ENCODE results near the gene AKNA. TPM values are rescaled to one million over a fixed set of nuclear protein-coding genes. Genes with fewer than 3 reads are reported as not detected.

The AKNA gene
- total and polyA plus RNA-seq, 4 donors, result 29.5 to 79.5 (median 48.6) TPM

DNA sequence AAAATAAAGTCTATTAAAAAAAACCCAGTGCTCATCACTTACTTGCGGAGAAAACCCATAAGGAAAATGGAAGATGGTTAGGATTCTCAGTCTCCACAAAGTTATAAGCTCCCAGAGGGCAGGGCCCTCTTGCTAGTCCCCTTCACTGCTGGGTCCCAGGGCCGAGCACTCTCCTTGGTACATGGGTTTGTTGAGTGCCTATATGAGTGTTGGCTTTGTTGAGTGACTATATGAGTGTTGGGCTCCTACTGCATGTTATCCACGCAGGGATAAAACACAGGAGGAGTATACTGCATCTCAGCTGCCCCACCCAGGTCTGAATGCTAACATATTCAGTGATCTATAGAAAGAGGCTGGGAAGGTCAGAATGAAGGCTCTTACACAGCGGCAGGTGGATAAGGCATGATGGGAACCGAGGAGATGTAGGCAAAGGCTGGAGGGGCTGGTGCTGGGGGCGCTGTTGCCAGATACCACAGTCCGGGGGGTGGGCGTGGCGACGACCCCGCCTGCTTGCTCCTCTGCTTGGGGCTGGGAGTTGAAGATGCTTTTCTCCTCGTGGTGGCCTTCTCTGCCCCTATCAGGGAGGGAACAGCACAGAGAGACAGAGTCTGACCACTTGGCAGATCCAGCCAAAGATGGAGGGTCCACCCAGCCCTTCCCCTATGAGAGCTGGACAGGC lies 46.5 kb downstream of the AKNA start:
- Histone ChIP-seq H3K9me3 (ENCODE audit: control insufficient read depth in 4 of 4, insufficient read depth in 3 of 4, low read length in 3 of 4) (no peaks in the 10 kb centered on the region), H3K9ac (ENCODE audit: insufficient read depth in 1 of 2, low read length in 2 of 2) (no peak overlapping the region), H3K4me1 (ENCODE audit: control insufficient read depth in 5 of 5, insufficient read depth in 5 of 5, low read length in 5 of 5) (no peaks in the 10 kb centered on the region), H3K27ac (ENCODE audit: low read depth in 1 of 2, low read length in 1 of 2) (peak overlapping the region in 1 of 2 donors; percentile 10), H3K4me3 (no peak overlapping the region), H3K27me3 (ENCODE audit: control insufficient read depth in 3 of 3, insufficient read depth in 3 of 3, low read length in 2 of 3) (no peaks in the 10 kb centered on the region), H3K36me3 (ENCODE audit: control insufficient read depth in 4 of 4, insufficient read depth in 4 of 4, low read length in 4 of 4) (peaks cover 0 to 78% (median 51%) of the 10 kb centered on the region in 4 donors)
- WGBS, 2 donors, result 90 to 96% methylated on average over 12 of the region's 12 CpGs
- DNase-seq (no peak), ATAC-seq (ENCODE audit: insufficient read depth, low FRiP score) (no peak)
- TF ChIP-seq, protein P1, sequence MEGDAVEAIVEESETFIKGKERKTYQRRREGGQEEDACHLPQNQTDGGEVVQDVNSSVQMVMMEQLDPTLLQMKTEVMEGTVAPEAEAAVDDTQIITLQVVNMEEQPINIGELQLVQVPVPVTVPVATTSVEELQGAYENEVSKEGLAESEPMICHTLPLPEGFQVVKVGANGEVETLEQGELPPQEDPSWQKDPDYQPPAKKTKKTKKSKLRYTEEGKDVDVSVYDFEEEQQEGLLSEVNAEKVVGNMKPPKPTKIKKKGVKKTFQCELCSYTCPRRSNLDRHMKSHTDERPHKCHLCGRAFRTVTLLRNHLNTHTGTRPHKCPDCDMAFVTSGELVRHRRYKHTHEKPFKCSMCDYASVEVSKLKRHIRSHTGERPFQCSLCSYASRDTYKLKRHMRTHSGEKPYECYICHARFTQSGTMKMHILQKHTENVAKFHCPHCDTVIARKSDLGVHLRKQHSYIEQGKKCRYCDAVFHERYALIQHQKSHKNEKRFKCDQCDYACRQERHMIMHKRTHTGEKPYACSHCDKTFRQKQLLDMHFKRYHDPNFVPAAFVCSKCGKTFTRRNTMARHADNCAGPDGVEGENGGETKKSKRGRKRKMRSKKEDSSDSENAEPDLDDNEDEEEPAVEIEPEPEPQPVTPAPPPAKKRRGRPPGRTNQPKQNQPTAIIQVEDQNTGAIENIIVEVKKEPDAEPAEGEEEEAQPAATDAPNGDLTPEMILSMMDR (IDR thresholded peaks at IDR 0.05; ENCODE audit: control extremely low read depth, extremely low read depth), result no peak

- H3K36me3 ChIP-seq (ENCODE audit: control insufficient read depth in 4 of 4, insufficient read depth in 4 of 4, low read length in 4 of 4), result peaks cover 0 to 77% (median 46%) of the 10 kb centered on the region in 4 donors
- no peak overlapping the region for H3K4me3 ChIP-seq
- TF ChIP-seq, protein P1 (IDR thresholded peaks at IDR 0.05; ENCODE audit: control extremely low read depth, extremely low read depth), result peak; percentile 34
- DNase-seq (peak in 2 of 3 donors; percentile 23 to 30), ATAC-seq (ENCODE audit: insufficient read depth, low FRiP score) (no peak)
- H3K4me1 ChIP-seq (ENCODE audit: control insufficient read depth in 5 of 5, insufficient read depth in 5 of 5, low read length in 5 of 5), result no peaks in the 10 kb centered on the region
- 85 to 86% methylated on average over 16 of the region's 16 CpGs for WGBS, 2 donors
- H3K9me3 ChIP-seq (ENCODE audit: control insufficient read depth in 4 of 4, insufficient read depth in 3 of 4, low read length in 3 of 4), result no peaks in the 10 kb centered on the region
- H3K27ac ChIP-seq (ENCODE audit: low read depth in 1 of 2, low read length in 1 of 2), result no peak overlapping the region
- H3K27me3 ChIP-seq (ENCODE audit: control insufficient read depth in 3 of 3, insufficient read depth in 3 of 3, low read length in 2 of 3), result no peaks in the 10 kb centered on the region
- H3K9ac ChIP-seq (ENCODE audit: insufficient read depth in 1 of 2, low read length in 2 of 2), result no peak overlapping the region
These were observed 48.5 kb downstream of the AKNA start for GRCh38 chr9:114339130-114339908.

DNA sequence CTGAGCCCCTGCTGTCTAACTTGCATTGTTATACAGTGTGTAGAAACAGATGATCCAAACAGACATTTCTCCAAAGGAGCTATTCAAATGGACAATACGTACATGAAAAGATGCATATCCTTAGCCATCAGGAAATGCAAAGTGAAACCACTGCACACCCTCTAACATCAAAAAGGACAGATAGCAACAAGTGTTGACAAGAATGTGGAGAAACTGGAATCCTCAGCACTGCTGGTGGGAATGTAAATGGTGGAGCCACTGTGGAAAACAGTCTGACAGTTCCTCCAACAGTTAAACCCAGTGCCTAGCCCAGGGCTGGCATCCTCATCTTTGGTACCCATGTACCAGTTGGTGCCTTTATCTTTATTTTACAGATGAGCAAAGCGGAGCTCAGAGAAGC lies 49.6 kb downstream of the AKNA start:
- H3K4me1 ChIP-seq (ENCODE audit: control insufficient read depth in 5 of 5, insufficient read depth in 5 of 5, low read length in 5 of 5), result no peaks in the 10 kb centered on the region
- H3K36me3 ChIP-seq (ENCODE audit: control insufficient read depth in 4 of 4, insufficient read depth in 4 of 4, low read length in 4 of 4), result peaks cover 0 to 67% (median 41%) of the 10 kb centered on the region in 4 donors
- H3K27me3 ChIP-seq (ENCODE audit: control insufficient read depth in 3 of 3, insufficient read depth in 3 of 3, low read length in 2 of 3), result no peaks in the 10 kb centered on the region
- DNase-seq (no peak), ATAC-seq (ENCODE audit: insufficient read depth, low FRiP score) (no peak)
- 83 to 88% methylated on average over 2 of the region's 2 CpGs for WGBS, 2 donors
- H3K4me3 ChIP-seq, result no peak overlapping the region
- no peak overlapping the region for H3K9ac ChIP-seq (ENCODE audit: insufficient read depth in 1 of 2, low read length in 2 of 2)
- no peaks in the 10 kb centered on the region for H3K9me3 ChIP-seq (ENCODE audit: control insufficient read depth in 4 of 4, insufficient read depth in 3 of 4, low read length in 3 of 4)
- no peak overlapping the region for H3K27ac ChIP-seq (ENCODE audit: low read depth in 1 of 2, low read length in 1 of 2)
- TF ChIP-seq, protein P1 (IDR thresholded peaks at IDR 0.05; ENCODE audit: control extremely low read depth, extremely low read depth), result no peak

All from lung (tissue), 12 donors.